Measurements from ENCODE around the gene DDN.

DDN gene

GRCh38 chr12:48999371-49000131 is at the start of gene DDN:
TSS of gene DDN (minus strand) at chr12:48999375. CDS start at chr12:48999287, 88 bp downstream.
- DNase-seq, result no peak

- no peak for DNase-seq
These were observed 49.8 kb upstream of the DDN start for GRCh38 chr12:49048953-49049352.

DNA sequence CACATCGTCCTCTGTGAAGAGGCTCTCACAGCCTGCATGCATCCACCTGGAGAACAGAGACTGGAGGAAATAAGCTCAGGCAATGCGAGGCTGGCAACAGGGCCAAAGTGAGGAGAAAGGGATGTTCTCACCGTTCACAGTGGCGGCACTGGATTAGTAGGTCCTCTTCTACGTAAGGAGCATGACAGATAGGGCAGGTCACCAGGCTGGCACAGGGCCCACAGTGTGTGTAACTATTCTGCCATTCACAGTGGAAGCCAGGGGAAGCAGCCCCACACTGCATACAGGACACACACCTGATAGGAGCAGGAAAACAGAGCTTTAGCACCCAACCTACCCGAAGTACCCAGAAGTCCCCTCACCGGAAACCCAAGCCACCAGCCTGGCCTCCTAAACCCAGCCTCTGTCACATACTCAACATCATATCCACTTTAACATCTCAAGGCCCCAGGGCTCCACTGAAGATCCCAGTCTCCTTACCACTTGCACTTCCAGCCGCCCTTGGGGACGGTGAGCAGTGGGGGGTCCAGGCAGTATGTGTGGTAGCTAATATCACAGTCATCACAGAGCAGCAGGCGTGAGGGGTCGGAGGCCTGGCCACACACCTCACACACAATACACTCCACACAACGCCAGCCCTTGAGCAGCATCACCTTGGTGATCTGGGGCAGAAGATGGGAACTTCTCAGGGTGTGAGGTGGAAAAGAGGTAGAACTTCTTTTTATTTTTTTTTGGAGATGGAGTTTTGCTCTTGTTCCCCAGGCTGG is 47.1 kb upstream of the DDN start:
- DNase-seq, result no peak

DNA sequence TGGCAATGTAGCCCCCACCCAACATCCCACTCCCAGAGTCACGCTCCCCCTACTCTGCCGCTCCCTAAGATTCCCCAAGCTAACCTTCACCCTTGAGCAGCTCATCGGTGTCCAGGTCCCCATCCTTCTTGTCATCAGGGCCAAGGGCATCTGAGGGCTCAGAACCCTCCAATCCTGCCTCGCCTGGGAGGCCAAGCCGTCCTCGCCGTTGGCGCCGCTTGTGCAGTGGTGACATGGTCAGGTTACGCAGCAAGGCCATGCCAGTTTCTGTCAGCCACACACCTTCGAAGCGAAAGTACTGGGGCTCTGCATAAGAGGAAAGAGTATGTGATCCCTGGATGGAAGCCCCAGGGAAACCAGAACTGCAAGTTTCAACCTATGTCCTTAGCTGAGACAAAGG is 45.5 kb upstream of the DDN start:
- DNase-seq, result no peak

GRCh38 chr12:49043856-49044258 is 44.7 kb upstream of the DDN start:
- peak; percentile 76 for DNase-seq

DNA sequence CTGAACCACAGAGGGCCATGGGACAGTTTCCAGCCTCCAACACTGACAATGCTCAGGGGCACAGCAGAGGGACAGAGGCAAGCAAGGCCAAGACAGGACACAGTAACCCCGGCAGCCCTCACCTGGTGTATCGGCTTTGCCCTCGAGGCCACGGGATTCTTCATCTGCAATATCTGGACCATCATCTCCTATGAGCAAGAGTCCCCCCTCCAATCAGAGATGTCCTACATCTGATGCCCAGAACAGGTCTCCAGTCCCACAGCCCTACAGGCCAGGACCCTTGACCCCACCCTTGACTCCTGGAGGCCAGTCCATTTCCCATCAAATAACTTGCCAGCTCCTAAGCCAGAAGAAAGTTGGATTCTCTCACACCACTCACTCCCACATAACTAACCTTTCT is 44.1 kb upstream of the DDN start:
- no peak for DNase-seq

DNA sequence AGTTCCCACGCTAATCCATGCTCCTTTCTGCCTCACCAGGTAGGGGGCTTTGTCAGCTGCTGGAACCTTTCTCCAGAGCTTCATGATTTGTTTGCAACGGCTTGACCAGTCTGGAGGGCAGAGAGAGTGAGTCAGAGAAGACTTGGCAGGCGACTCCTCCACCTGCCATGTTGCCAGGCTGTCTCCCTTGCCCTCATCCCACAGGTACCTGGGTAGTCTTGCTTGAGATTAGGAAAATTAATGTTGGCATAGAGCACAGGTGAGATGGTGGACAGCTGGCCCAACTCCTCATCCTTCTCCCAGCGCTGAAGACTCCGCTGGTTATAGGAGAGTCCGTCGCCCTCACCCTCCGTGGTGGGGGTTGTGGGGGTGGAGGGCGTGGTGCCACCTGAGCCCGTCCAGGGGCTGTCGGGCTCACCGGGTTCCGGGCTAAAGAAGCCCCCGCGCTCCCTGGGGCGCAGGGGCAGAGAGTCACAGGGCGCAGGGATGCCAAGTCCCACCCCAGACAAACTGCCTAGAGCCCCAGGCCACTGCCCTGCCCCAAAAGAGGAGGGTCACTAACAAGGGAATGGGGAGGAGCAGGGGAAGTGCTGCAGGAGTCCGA is 42.8 kb upstream of the DDN start:
- DNase-seq, result no peak

GRCh38 chr12:49041036-49041880 is 42.1 kb upstream of the DDN start:
- DNase-seq, result no peak

- DNase-seq, result no peak
These were observed 41.2 kb upstream of the DDN start for GRCh38 chr12:49040364-49040855.

- DNase-seq, result no peak
These were observed 40.5 kb upstream of the DDN start for GRCh38 chr12:49039421-49040363.

DNA sequence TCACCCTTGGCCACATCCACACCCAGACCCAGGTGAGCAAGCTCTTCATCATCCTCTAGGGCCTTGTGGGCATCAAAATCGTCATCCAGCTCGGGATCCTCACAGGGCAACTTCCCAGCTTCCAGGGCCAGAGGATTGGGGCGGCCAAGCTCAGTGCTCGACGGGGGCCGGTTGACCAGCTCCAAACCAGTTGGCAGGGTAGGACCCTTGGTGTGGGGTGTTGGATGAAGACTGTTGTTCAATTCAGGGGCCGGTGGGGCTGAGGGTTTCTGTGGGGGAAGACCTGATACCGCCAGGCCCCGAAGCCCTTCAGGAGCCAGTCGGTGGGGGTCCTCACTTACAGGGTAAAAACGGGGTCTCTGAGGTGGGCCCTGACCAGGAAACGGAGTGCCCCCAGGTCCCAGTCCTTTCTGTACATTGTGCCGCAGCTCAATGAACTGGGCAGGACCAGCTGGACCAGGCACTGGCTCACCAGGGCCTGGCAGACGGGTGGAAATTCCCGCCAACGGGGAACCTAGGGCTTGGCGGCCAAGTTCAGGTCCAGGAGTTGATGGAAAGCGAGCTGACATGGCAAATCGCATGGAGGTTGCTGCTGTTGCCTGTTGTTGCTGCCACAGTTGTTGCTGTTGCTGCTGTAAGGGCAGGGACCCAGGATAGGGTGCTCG is 39.2 kb upstream of the DDN start:
- DNase-seq, result no peak

DNA sequence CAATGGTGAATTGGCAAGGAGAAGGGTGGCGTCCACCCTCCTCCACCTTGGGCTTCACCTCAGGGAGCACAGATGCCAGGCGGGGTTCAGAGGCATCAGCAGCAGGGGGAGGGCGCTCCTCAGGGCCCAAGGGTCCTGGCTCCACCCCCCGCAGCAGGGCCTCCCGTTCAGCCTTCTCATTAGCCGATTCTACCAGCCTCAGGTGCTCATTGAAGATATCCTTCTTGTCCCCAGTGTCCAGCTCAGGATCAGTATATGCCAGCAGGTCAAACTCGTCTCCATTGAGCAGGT is 38.7 kb upstream of the DDN start:
- no peak for DNase-seq

- DNase-seq, result no peak
These were observed 38.2 kb upstream of the DDN start for GRCh38 chr12:49037111-49037946.

GRCh38 chr12:49036029-49036428 is 36.9 kb upstream of the DDN start:
- no peak for DNase-seq

- DNase-seq, result no peak
These were observed 35.1 kb upstream of the DDN start for GRCh38 chr12:49034286-49034622.

DNA sequence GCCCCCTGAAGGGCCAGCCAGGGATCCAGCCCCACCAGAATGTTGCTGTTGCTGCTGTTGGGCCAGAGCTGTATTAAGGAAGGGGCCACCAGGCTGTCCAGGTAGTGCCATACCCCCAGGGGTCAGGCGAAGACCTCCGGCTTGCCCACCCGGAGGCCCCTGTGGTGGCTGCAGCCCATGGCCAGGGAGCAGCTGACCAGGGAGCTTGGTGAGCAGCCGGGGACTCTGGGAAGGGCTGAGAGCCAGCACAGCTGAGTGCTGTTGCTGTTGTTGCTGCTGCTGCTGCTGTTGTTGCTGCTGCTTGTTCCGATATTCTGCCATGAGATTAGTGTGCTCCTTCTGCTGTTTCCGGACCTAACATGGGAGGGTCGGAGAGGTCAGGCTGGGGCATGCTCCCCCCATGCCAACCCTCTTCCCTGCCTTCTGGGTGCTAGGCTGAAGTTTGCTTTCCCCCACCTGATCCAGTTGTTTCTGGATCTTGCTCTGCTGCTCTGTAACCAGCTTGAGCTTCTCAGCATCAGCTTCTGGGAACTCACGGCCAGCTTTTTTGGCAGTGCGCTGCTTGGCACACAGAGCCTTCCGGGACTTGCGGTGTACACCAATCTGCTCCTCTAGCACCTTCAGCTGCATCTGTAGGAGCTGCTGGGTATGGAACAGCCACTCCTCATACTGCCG is 34.6 kb upstream of the DDN start:
- DNase-seq, result no peak

DNA sequence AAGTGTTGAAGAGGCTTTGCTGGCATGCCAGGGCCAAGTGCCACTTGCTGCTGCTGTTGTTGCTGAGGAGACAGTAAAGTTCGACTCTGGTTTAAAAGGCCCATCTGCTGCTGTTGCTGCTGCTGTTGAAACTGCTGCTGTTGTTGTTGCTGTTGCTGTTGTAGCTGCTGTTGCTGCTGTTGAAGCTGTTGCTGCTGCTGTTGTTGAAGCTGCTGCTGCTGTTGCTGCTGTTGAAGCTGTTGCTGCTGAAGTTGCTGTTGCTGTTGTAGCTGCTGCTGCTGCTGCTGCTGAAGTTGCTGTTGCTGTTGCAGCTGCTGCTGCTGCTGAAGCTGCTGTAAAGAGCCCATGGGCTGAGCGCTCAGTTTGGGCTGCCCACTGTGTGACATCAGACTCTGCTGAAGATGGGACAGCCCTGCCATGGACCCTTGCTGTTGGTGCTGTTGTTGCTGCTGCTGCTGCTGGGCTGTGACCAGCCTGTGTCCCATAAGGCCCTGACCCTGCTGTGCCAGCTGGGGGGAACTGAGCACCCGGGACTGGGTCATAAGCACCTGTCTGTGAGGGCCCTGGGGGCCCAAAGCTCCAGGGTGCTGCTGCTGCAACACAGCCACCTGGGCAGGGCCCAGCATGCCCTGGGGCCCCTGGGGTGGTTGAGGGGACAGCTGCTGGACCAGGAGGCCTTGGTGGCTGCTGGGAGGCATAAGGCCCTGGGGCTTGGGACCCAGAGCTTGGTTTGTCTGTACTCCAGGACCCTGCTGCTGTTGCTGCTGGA is 33.7 kb upstream of the DDN start:
- DNase-seq, result no peak

DNA sequence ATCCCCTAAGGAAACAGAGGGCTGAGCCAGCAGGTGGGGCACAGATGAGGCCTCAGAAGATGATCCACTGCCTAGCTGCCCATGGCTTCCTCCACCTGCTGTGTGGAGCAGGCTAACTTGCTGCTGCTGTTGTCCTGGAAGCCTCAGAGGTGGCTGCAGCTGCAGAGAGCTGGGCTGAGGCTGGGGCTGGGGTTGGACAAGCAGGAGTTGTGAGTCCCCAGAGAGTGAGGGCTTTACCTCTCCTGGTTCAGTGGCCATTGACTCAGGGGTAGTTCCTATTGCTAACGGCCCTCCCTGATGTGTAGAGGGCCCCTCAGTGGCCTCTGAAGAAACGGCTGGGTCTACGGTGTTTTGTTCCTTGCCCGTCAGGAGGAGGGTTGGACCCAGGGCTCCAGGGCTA is 33.1 kb upstream of the DDN start:
- DNase-seq, result no peak

- DNase-seq, result no peak
These were observed 32.5 kb upstream of the DDN start for GRCh38 chr12:49031573-49032161.

Measured in suppressor macrophage treated with lipopolysaccharide for 4 hours (primary cell).